HL-60/S4 treated with retinoic acid at 250 ng/mL for 4 days and 3 days (cell line): Measurements from ENCODE around the gene RSRP1.
"Not testable (repeated sequence)": the region's sequence is repeated elsewhere in the genome, so short reads cannot be mapped to it uniquely, and the experiment has no call there.

ENCODE experiments used
- in situ Hi-C: fragments of 300-500 bp; cut with MboI; formaldehyde crosslinking; loops from 2 replicates; pipeline ENCODE4 v1.7.0; 2022; ENCODE audit warnings: low sequenced_read_pairs

The RSRP1 gene

GRCh38 chr1:25247024-25247828, at the start of gene RSRP1:
TSS of gene RSRP1 (minus strand) at chr1:25247454. CDS start at chr1:25246963, 491 bp downstream.
- in situ Hi-C loops: loop anchor here (10.0 kb wide), 1 partner anchor 558 kb away; the partner anchor contains the start of gene SELENON

GRCh38 chr1:25296501-25296900, 49.2 kb upstream of the RSRP1 start:
- in situ Hi-C loops: not testable (repeated sequence)

- in situ Hi-C loops: not testable (repeated sequence)
Observed at GRCh38 chr1:25294889-25295826, 47.9 kb upstream of the RSRP1 start.

GRCh38 chr1:25293426-25293825, 46.2 kb upstream of the RSRP1 start:
- in situ Hi-C loops: not testable (repeated sequence)

GRCh38 chr1:25290043-25290442, 42.8 kb upstream of the RSRP1 start:
- in situ Hi-C loops: not testable (repeated sequence)

GRCh38 chr1:25288573-25289101, 41.4 kb upstream of the RSRP1 start:
- in situ Hi-C loops: not testable (repeated sequence)

GRCh38 chr1:25287164-25287563, 39.9 kb upstream of the RSRP1 start:
- in situ Hi-C loops: not testable (repeated sequence)

- in situ Hi-C loops: not testable (repeated sequence)
Observed at GRCh38 chr1:25285862-25286261, 38.6 kb upstream of the RSRP1 start.

GRCh38 chr1:25279693-25280111, 32.4 kb upstream of the RSRP1 start:
- in situ Hi-C loops: not testable (repeated sequence)

GRCh38 chr1:25278790-25279189, 31.5 kb upstream of the RSRP1 start:
- in situ Hi-C loops: not testable (repeated sequence)

- in situ Hi-C loops: not testable (repeated sequence)
Observed at GRCh38 chr1:25278358-25278757, 31.1 kb upstream of the RSRP1 start.

- in situ Hi-C loops: not testable (repeated sequence)
Observed at GRCh38 chr1:25277295-25277694, 30.0 kb upstream of the RSRP1 start.

GRCh38 chr1:25275648-25276047, 28.4 kb upstream of the RSRP1 start:
- in situ Hi-C loops: not testable (repeated sequence)

GRCh38 chr1:25272238-25272637, 25.0 kb upstream of the RSRP1 start, which contains the start of gene RHD:
TSS of gene RHD (plus strand) at chr1:25272509. CDS start at chr1:25272548, 39 bp downstream.
- in situ Hi-C loops: not testable (repeated sequence)

GRCh38 chr1:25268143-25268760, 21.0 kb upstream of the RSRP1 start:
- in situ Hi-C loops: not testable (repeated sequence)

- in situ Hi-C loops: not testable (repeated sequence)
Observed at GRCh38 chr1:25267288-25268142, 20.3 kb upstream of the RSRP1 start.

GRCh38 chr1:25266554-25267287, 19.5 kb upstream of the RSRP1 start:
- in situ Hi-C loops: not testable (repeated sequence)

GRCh38 chr1:25260336-25260735, 13.1 kb upstream of the RSRP1 start:
- in situ Hi-C loops: not testable (repeated sequence)

- in situ Hi-C loops: not testable (repeated sequence)
Observed at GRCh38 chr1:25259813-25260212, 12.6 kb upstream of the RSRP1 start.
